Measurements from ENCODE around the gene DPP10. TPM values are rescaled to one million over a fixed set of nuclear protein-coding genes. Genes with fewer than 3 reads are reported as not detected.

The DPP10 gene
- total RNA-seq, 1 donor from 2014 or later, result 2.4 TPM

- DNase-seq (ENCODE audit: low read depth), result no peak
Observed at GRCh38 chr2:115294999-115295398, 852.6 kb downstream of the DPP10 start.

DNA sequence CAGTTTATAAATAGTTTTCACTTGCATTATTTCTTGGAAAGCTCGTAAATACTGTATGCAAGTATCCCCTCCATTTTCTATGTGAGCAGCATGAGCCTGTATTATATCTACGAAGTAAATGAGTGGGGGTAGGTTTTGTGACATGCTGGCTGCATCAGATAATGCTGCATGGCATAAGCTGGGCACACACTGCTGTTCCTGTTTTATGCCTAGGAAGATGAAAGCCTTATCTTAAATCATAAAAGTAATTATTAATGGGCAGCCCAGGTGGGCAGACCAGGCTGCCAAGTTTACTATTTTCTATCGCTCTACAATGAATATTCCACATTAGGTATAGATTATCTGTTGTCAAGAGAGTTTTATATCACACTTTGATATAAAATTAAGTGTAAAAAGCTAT lies 854.6 kb downstream of the DPP10 start:
- no peaks in the 10 kb centered on the region for H3K27me3 ChIP-seq (ENCODE audit: control insufficient read depth, insufficient read depth, low read length)
- no peaks in the 10 kb centered on the region for H3K36me3 ChIP-seq (ENCODE audit: control insufficient read depth, insufficient read depth, low read length)
- no peak for TF ChIP-seq CTCF (IDR thresholded peaks at IDR 0.05; ENCODE audit: insufficient read depth, low read length, poor library complexity, severe bottlenecking)
- no peak overlapping the region for H3K4me3 ChIP-seq (ENCODE audit: low read depth, low read length)
- no peak for DNase-seq (ENCODE audit: low read depth)

More at GRCh38 chr2:115294999-115295398, 852.6 kb downstream of the DPP10 start:
- no peak for TF ChIP-seq CTCF (IDR thresholded peaks at IDR 0.05; ENCODE audit: insufficient read depth, low read length, poor library complexity, severe bottlenecking)
- Histone ChIP-seq H3K27me3 (ENCODE audit: control insufficient read depth, insufficient read depth, low read length) (no peaks in the 10 kb centered on the region), H3K4me3 (ENCODE audit: low read depth, low read length) (no peak overlapping the region), H3K36me3 (ENCODE audit: control insufficient read depth, insufficient read depth, low read length) (no peaks in the 10 kb centered on the region)

DNA sequence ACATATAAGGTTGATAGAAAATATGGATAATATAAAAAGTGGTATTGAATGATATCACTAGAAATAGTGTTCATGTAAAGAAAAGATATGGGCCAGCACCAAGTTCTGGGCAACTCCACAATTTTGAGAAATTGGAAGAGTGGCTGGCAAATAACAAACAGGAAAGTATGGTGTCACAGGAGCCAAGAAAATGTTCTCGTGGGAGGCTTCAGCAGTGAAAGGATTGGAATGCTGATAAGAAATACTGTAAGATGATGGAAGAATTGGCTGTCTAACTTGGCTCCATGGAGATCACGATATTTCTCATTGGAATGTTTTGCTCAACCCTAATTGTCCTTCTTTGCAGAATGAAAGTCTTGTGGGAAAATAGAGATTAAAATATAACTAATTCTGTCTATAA lies 856.8 kb downstream of the DPP10 start:
- Histone ChIP-seq H3K27me3 (ENCODE audit: control insufficient read depth, insufficient read depth, low read length) (no peaks in the 10 kb centered on the region), H3K4me3 (ENCODE audit: low read depth, low read length) (no peak overlapping the region), H3K36me3 (ENCODE audit: control insufficient read depth, insufficient read depth, low read length) (no peaks in the 10 kb centered on the region)
- no peak for DNase-seq (ENCODE audit: low read depth)
- no peak for TF ChIP-seq CTCF (IDR thresholded peaks at IDR 0.05; ENCODE audit: insufficient read depth, low read length, poor library complexity, severe bottlenecking)

GRCh38 chr2:115305712-115306111 lies 863.3 kb downstream of the DPP10 start:
- no peaks in the 10 kb centered on the region for H3K36me3 ChIP-seq (ENCODE audit: control insufficient read depth, insufficient read depth, low read length)
- H3K4me3 ChIP-seq (ENCODE audit: low read depth, low read length), result no peak overlapping the region
- no peaks in the 10 kb centered on the region for H3K27me3 ChIP-seq (ENCODE audit: control insufficient read depth, insufficient read depth, low read length)
- TF ChIP-seq CTCF (IDR thresholded peaks at IDR 0.05; ENCODE audit: insufficient read depth, low read length, poor library complexity, severe bottlenecking), result no peak
- DNase-seq (ENCODE audit: low read depth), result no peak

GRCh38 chr2:115314119-115314518 lies 871.7 kb downstream of the DPP10 start:
- no peak for TF ChIP-seq CTCF (IDR thresholded peaks at IDR 0.05; ENCODE audit: insufficient read depth, low read length, poor library complexity, severe bottlenecking)
- H3K36me3 ChIP-seq (ENCODE audit: control insufficient read depth, insufficient read depth, low read length), result no peaks in the 10 kb centered on the region
- DNase-seq (ENCODE audit: low read depth), result no peak
- H3K4me3 ChIP-seq (ENCODE audit: low read depth, low read length), result no peak overlapping the region
- H3K27me3 ChIP-seq (ENCODE audit: control insufficient read depth, insufficient read depth, low read length), result no peaks in the 10 kb centered on the region

GRCh38 chr2:115327061-115327460 lies 884.6 kb downstream of the DPP10 start:
- no peaks in the 10 kb centered on the region for H3K27me3 ChIP-seq (ENCODE audit: control insufficient read depth, insufficient read depth, low read length)
- no peak for TF ChIP-seq CTCF (IDR thresholded peaks at IDR 0.05; ENCODE audit: insufficient read depth, low read length, poor library complexity, severe bottlenecking)
- no peak for DNase-seq (ENCODE audit: low read depth)
- no peaks in the 10 kb centered on the region for H3K36me3 ChIP-seq (ENCODE audit: control insufficient read depth, insufficient read depth, low read length)
- no peak overlapping the region for H3K4me3 ChIP-seq (ENCODE audit: low read depth, low read length)
